ENCODE measurements around the gene BTBD9.

Gene BTBD9

DNA sequence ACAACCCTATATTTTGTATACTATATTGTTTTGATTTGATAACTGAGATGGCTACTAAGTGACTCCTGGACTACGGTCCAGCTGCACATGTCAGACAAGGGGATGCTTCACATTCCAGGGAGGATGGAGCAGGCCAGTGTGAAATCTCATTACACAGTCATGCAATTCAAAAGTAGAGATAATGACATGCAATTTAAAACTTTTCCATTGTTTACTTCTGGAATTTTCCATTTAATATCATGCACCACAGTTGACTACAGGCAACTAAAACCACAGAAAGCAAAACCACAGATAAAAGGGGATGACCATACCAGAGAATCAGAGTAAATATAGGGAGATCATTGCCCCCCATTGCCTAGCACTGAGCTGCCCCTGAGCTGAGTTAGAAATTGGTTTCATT is 366.4 kb downstream of the BTBD9 start:
- no peak for FAIRE-seq

DNA sequence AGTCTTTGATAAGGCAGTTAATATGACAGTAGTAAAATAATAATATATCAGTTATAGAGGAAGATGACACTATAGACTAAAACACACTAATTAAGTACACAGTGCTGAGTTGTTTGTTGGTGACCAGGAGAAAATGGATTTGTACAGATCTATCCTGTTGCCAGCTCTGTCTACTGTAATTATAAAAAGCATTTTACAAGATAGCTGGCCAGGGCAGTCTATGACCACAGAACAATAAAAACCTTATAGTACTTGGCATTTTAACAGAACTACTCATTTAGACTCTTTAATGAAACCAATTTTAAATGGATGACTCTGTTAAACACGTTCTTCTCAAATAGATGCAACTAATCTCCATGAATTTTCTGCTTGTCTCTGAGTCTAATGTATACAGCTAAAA is 367.5 kb downstream of the BTBD9 start:
- no peak for FAIRE-seq

DNA sequence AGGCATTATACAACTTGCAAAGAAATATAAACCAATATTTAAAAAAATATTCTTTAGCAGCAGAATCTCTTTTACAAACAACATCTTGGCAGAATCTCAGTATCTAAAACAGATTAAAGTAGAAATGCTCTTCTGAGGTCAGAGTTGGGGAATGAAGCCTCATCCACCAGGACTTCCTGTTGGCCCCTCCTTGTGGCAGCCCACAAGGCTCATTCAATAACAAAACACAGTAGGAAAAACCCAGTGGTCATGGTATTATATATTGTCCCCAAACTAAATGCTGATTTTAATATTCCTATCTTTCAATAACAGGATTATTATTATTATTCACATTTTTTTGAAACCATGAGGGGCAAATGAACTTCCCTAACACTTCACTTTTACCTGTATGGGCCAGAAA is 368.6 kb downstream of the BTBD9 start:
- no peak for FAIRE-seq

DNA sequence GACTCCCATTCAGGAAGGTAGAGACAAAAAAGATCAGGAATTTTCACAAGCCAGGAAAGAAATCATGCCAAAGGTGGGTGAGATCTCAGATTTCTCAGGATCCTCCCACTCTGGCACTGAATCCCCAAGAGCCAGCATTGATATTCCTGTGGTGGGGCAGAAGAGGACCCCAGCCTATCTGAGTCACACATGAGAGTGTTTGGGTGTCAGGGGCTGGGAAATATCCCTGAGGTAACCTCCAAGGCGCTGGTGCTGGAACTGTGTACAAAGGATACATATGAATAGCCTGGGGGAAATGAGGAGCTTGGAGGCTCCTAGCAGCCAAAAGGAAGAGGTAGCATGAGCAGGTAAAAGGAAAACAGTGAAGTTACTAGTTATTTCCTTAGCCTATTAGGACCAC is 369.4 kb downstream of the BTBD9 start:
- FAIRE-seq, result no peak

DNA sequence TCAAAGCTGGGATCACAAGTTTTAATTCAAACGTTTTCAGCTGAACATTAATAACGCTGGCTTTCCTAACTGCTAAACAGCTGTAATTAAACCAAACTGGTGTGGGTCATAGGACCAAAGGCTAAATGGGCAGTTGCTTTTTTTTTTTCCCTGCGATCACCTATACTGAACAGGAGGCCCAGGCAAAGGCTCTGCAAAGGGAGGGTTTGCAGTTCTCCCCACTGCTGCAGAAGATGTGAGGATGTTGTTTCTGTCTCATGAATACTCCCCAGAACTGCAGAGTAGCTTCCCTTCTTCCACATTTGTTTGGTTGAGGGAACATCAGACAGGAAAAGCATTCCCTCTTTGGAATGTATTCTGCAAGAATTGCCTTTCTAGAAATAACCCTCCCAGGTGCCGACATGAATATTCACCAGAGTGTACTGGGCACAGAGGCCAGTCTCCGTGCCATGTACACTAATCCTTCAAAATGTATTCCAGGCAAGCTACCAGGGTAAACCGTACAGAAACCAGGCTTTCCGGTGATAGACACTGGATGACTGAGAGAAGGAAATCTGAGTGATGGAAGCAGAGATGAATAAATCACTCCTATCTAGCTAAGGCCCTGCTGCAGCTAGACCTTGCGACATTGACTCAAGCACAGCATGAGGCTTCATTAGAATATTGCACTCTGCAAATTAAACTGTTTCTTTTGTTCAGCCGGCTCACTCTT is 370.1 kb downstream of the BTBD9 start:
- FAIRE-seq, result no peak

DNA sequence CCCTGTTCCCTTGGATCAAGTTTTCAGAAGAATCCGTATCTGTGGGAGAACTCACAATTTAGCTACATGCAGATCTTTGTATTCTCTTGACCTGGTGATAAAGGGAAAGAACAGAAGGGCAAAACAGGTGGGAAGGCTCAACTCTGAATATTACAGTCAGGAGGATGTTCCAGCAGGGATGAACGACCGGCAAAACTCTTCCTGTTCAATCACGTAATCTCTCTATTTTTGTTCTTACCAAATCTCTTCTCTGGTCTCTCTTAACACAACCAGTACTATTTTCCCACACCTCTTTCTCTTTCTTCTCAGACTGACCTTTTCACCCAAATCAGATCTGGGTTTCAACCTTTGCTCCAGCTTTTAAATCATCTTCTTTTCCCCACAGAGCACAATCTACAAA is 371.4 kb downstream of the BTBD9 start:
- no peak for FAIRE-seq

DNA sequence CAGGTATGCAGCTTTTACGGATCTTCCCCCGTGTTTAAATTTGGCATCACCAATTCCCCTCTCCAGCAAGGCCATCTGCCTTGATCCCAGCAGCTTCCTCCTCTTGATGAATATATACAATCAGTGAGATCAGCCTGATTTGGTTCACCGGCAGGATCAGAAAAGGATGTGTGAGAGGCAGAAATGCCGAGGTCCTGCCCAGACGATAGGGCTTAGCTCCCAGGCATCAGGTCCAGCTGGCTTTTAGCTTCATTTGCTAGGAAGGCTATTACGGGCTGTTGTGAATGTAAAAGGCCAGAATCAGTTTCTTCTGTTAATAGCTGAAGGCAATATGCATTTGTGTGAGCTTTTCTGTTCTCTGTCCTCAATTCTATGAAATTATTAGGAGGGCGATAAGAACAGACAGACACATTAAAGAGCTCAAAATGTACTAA is 372.8 kb downstream of the BTBD9 start:
- FAIRE-seq, result no peak

DNA sequence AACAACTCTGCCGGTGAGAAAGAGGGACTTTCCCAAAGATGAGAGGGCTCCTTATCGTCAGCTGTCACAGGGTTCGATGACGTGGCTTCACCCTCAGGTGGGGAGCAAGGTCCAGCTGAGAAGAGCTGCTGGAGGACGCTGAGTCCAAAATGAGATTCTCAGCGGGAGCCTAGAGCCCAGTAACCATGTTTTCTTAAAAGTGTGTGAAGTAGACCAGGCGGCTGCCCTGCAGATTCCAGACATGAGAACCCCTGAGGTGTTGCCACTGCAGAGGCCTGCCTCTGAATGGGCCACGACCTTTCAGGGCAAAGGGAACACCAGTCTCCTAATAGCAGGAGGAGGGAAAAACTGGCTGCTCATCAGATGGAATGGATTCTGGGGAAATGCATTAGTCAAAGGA is 375.1 kb downstream of the BTBD9 start:
- no peak for FAIRE-seq

DNA sequence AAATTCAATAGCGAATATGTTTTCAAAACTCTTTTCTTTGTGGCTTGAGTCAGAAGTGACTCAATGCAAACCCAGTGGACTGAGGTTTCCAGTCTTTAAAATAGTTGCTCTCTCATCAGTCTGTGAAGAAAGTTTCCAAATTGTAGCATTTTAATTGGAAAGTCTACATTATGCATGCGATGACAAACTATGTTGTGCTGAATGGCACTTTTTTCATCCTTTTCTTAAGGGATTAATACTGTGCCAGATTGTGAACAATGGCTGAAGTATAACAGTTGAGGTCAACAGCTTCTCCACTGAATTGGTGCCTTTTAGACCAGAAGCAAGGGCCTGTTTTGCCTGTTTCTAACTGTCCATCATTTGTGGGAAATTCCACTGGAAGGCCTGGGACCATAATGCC is 377.1 kb downstream of the BTBD9 start:
- FAIRE-seq, result no peak

DNA sequence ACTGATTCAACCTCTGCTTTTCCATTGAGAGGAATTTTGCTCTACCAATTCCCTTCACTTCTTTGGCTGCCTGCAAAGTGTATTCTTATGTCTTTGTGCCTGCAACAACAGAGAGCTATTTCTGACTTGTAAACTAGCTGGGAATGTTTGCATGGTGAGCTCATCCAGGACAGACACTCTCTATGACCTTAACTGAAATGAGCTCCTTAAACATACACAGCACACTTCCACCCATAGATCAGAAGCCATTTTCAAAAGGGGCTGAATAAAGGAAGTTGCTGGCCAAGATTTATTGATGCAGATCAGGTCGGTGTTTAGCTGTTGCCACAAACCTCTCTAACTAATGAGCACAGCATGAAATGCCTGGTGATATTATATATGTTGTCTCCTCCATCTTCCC is 377.7 kb downstream of the BTBD9 start:
- FAIRE-seq, result no peak

DNA sequence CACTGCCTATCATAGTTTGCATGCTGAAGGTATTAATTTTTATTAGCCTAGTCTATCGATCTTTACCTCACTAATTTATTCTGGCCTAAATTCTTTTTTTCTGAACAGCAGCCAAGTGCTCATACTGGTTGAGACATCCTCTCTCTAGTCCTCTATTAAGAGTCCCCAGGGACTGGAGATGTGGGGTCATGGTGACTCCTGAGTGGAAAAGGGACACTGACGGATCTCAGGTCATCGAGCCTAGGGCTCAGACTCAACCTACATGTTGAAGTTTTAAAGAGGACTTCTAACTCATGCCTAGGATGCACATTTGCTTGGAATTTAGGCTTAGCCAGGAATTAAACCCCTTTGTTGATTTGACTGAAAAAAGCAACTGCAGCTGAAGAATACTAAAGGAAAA is 378.1 kb downstream of the BTBD9 start:
- no peak for FAIRE-seq

DNA sequence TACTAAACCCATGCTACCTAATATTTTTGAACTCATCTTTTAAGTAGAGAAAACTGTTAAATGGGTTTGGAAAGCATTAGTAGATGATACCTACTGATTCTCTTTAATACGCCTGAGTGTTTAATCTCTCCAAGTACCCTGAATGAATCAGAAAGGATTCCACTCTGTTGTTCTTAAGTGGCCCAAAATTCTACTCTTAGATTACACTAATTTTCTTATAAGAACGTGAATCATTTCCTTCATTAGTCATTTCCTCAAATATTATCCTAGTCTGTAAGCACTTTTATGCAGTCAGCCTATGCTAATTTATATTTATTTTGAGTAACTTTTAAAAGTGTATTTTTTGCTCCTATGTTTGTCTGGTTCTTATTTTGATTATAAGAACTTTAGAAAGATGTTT is 380.0 kb downstream of the BTBD9 start:
- no peak for FAIRE-seq

DNA sequence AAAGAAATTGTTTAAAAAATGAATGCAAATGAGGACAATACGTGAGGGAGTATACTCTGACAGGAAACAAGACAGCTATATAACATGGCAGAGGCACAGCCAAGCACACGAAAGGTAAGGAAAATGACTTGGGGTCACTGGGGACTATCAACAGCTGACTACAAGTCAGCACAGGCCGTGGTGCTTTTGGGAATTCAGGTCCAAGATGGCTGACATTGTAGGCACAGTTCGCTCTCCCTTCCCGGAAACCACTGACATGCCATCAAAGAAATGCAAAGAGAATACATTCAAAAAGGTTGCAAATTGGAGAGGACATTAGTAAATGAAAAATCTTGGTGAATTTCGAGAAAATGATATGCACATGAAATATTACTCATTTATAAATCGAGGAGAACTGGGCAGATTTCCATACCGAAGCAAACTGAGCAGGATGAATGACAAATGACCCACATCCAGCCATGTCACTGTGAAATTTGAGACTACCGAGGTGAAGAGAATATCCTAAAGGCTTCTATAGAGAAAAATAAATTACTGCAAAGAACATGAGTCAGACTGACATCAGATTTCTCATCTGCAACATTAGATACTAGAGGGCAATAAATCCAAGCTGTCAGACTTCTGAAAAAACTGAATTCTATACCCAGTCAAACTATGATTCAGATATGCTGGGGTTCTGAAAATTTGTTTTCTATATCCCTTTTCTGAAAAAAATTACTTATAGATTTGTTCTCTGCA is 391.1 kb downstream of the BTBD9 start:
- FAIRE-seq, result no peak

DNA sequence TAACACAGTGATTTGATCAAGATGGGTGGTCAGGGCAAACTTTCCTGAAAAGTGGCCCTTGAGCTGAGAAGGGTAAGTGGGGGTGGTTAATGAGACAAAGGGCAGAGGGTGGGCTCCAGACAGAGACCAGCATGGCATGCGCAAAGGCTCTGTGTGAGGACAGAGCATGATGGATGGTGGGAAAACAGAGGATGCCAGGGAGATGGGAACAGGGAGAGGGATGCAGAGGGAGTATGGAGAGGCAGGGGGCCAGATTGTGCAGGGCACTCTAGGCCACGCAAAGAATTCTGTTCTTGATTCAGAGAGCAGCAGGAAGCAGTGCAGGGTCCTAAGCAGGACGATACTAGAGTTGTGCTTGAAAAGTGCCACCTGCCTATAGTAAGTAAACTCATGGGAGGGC is 394.4 kb downstream of the BTBD9 start:
- FAIRE-seq, result no peak

DNA sequence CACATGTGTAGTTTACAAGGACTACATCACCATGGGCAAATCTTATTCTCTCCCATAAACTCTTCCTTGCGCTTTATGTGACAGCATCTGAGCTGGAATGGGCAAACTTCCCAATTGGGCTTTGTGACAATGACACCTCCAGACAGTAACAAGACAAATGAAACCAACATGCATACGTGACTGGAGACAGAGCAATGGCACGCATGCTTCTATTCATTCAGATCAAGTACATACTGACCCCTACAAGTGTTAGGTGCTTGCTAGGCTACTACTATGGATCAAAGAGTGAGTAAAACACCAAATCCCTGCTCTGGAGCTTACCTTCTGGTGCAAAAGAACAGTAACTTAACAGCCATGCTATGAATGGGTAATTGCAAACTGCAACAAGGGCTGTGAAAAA is 394.9 kb downstream of the BTBD9 start:
- FAIRE-seq, result no peak

DNA sequence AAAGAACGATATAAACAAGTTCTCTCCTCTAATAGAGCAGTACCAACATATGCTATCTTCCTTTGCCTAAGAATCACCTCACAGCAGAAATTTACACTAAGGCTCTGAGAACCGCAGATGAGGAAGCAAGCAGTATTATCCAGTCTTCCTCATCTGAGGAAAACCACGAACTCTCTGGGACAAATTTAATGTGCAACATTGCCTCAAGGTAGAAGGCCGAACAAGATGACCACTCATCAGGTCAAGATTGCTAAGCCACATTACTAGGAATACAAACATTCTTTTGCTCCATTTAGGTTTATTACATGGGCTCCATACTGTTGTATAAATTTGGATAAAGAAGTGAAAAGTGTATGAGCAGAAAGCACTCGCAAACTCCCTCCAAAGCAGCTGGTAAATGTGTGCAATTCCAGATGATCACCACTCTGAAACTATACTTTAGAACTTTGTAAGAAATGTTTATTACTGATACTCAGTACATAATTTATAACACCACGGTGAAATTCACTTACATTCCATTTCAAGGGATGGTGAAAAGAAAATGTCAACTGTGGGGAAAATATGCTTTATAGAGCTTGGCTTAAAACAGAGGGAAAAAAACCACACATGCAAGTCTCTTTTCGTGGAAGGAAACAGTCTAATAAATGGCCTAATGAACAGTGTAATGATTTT is 398.4 kb downstream of the BTBD9 start:
- no peak for FAIRE-seq

DNA sequence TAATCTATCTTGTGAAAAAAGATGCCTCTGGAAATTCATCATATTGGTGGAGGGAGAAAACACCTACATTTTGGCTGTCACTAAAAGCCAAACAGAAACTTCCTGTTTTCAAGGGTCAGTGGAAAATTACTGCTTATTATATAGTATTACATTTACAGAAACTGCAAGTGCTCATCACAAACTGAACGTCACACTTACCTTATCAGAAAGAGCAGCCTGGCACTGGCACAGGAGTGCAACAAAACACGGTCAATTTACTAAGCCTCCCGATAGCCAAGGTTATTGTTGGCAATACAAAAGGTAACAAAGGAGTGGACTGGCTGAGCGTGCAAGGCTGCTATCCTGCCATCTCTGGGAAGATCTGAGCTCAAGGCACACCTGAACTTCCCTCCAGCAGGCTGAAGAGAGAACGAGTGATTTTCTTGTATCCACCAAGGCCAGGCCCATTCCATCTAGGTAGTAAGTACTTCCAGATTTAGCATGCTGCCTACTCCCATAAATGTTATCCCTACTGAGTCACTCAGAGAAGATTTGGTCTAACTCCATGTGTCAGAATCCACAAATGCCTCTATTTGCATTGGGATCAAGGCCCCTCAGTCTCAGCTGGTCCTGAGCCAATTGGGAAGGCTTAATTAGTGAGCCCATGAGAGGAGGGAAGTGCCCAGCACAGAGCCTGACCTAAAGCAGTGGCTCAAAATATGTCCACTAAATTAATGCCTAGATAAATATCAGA is 399.8 kb downstream of the BTBD9 start:
- no peak for FAIRE-seq

DNA sequence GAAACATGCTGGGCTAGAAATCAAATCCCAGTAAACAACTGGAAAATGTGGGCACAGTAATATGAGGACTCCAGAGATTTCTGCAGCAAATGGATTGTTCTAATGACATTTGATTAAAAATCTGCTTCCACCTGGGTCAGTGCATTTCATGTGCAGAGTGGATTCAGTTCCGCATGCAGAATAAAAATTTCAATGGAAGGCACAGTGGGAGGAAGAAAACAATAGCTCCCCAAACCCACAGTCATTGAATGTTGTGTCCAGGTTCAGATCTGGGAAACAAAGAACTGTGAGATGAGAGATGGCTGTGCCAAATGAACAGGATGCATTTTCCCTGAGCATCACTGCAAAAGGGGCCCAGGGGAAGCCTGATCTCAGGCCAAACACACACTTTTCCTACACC is 403.1 kb downstream of the BTBD9 start:
- no peak for FAIRE-seq

DNA sequence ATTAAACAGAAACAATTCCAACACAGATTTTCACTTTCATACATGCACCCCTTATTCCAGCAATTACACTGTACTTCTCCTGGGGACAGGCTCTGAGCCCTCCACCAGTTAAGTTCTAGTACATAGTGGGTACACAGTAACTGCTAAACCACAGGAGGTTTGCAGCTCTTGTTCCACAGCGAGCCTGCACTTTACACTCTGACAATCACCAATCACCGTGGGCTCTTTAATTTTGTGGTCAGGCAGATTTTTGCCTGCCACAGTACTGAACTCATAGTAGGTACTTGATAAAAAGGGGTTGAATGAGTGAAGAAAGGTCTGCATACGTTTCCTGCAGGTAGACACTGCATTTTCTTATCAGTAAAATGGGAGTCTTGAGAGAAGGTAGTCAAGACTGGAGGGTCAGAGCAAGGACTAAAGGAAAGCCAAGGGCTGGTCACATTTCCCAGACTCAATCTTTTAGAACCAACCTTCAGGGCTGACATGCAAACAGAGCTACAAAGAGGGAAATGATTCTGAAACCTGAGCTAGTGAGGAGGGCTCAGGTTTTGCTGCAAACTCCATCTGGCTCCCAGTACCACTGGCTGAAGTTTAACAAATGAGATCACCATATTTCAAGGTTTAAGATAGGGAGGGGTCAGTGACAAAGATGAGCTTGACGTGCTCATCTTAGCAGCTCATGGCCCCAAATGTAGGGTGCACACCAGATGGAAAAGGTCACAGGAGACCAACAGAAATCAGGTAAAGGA is 404.6 kb downstream of the BTBD9 start:
- no peak for FAIRE-seq

DNA sequence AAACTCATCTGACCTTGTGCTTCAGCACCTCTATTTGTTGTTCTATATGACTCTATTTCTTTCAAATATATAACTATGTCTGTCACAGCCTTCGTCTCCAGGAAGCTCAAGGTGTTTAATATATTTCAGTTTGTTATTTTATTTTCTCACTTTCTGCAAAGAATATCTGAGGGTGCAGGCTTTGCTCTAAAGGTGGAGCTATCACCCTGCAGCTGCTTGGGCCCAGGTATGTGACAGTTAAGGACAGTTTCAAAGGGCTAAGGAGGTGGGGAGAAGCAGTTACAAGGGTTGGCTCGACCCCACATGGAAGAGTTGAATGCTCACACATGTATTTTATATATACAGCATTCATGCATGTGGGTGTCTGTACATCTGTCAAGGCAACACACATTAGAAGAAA is 405.6 kb downstream of the BTBD9 start:
- no peak for FAIRE-seq

DNA sequence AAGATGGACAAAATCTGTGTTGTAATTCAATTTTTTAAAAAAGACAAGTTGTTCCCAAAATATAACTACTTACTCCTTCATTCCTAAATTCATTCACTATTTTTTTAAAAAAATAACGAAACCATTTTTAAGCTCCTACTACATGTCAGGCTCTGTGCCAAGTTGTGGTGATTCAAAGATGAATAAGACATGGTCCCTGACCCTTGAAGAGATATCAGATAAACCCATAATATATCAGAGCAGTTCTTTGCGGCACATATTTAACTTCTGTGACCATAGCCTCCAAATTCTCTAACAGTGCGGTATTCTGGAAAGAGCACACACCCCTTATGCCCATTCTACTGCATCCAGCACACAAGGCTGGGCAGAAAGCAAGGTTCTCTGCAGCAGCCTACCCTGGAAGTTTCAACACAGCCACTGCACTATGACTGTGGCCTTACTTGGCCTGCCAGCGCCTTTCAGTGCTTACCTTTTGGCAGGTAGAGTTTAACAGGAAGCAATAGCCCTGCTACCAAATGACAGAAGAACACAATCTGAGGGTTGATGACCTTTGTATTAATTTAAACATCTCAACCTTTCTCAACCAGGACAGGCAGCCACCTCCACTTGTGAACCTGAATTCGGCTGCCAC is 406.5 kb downstream of the BTBD9 start:
- FAIRE-seq, result no peak

DNA sequence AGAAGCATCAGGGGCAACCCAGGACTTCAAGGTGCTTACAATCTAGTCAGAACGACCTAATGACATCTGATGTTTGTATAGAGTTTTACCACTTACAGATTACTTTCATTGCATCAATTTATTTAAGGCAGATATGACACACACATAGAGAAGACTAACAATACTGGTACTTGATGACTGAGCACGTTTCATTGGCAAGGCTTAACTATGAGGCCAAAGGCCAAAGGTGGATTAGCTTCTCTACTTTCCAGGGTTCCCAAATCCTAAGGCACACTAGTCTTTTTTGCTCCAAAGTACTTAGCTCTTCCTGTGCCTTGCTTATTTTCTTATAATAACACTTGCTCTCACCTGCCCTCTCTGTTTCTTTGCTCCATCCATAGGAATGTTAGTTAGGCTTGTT is 414.0 kb downstream of the BTBD9 start:
- no peak for FAIRE-seq

Measured in colon (tissue), 2 donors.